Thoracic aorta (tissue), 2 donors: Measurements from ENCODE around the gene STAT5B. TPM values are rescaled to one million over a fixed set of nuclear protein-coding genes. Genes with fewer than 3 reads are reported as not detected.

Experiments
- ATAC-seq: fragments of 150-250 bp; one replicate; pipeline ENCODE4 v1.8.0; 2017; ENCODE audit warnings: low read depth; ENCODE audit not compliant: insufficient number of reproducible peaks, low FRiP score
- DNase-seq: peaks from one replicate; pipeline ENCODE4 v3.0.0-alpha.2; 2020; ENCODE audit warnings: low spot score
- H3K27ac ChIP-seq, 2 donors: fragments of 200-600 bp; sonication (generic); 1 replicate in 1 of 2; 2 replicates in 1 of 2; pipeline ENCODE4 v1.5.1; 2016; ENCODE audit warnings: mild to moderate bottlenecking in 2 of 2, moderate library complexity in 2 of 2
- H3K27me3 ChIP-seq: fragments of 200-600 bp; sonication (generic); replicated peaks from 2 replicates; pipeline ENCODE4 v1.6.0; 2016; ENCODE audit warnings: mild to moderate bottlenecking; ENCODE audit not compliant: insufficient read depth
- H3K36me3 ChIP-seq: fragments of 200-600 bp; sonication (generic); one replicate; pipeline ENCODE4 v1.5.1; 2016
- H3K4me1 ChIP-seq, 2 donors: fragments of 200-600 bp; sonication (generic); 1 replicate in 1 of 2; 2 replicates in 1 of 2; pipeline versions ENCODE4 v1.5.1 to v1.6.0; 2016; ENCODE audit warnings: low read depth in 2 of 2, mild to moderate bottlenecking in 1 of 2; ENCODE audit not compliant: control insufficient read depth in 1 of 2
- H3K4me3 ChIP-seq: fragments of 200-600 bp; sonication (generic); 2 replicates; pipeline ENCODE4 v1.5.1; 2016; ENCODE audit warnings: mild to moderate bottlenecking
- H3K9me3 ChIP-seq: fragments of 200-600 bp; sonication (generic); 2 replicates; pipeline ENCODE4 v1.5.1; 2016
- total RNA-seq, 2 donors: library from RNA; depleted of rRNA; stranded (reverse); fragments of >200 nt; gene quantifications; one replicate each; pipeline versions ENCODE4 v1.1.0 to v1.2.3, GENCODE V29; 2016
- TF ChIP-seq, protein P1 (sequence below): fragments of 200-600 bp; sonication (generic); IDR thresholded peaks from one replicate; pipeline ENCODE4 v1.5.1; 2019; ENCODE audit warnings: antibody characterized with exemption

Gene STAT5B
- total RNA-seq, 2 donors from 2014 or later: 95.2 to 117 TPM

DNA sequence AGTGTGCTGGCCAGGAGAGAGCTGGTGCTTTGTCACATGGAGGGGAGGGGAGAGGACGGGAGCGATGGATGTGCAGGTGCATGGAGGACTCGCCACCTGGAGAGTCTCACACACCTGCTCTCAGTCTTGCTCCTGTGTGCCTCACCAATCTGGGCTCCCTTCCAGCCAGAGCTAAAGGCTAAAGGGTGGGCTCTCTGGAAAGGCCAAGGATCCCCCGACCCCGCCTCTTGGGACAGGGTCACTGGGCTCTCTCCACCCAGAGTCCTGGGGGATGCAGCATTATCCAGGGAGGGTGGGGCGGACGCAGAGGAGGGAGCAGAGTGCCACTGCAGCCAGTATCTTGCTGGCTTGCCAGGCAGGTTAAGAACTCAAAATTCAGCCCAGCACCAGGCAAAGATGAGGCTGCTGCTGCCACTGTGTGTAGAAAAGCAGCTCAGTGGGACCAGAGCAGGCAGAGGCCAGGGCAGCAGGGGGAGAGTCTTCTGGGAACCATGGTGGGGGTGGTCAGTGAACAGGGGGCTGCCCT lies 5.4 kb upstream of the STAT5B start:
- TF ChIP-seq, protein P1, sequence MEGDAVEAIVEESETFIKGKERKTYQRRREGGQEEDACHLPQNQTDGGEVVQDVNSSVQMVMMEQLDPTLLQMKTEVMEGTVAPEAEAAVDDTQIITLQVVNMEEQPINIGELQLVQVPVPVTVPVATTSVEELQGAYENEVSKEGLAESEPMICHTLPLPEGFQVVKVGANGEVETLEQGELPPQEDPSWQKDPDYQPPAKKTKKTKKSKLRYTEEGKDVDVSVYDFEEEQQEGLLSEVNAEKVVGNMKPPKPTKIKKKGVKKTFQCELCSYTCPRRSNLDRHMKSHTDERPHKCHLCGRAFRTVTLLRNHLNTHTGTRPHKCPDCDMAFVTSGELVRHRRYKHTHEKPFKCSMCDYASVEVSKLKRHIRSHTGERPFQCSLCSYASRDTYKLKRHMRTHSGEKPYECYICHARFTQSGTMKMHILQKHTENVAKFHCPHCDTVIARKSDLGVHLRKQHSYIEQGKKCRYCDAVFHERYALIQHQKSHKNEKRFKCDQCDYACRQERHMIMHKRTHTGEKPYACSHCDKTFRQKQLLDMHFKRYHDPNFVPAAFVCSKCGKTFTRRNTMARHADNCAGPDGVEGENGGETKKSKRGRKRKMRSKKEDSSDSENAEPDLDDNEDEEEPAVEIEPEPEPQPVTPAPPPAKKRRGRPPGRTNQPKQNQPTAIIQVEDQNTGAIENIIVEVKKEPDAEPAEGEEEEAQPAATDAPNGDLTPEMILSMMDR: no peak
- DNase-seq (no peak), ATAC-seq (no peak)
- H3K27ac ChIP-seq: no peak overlapping the region
- no peaks in the 10 kb centered on the region for H3K36me3 ChIP-seq
- H3K4me3 ChIP-seq: no peak overlapping the region
- no peaks in the 10 kb centered on the region for H3K9me3 ChIP-seq
- H3K27me3 ChIP-seq: no peaks in the 10 kb centered on the region
- H3K4me1 ChIP-seq: peaks cover 9 to 22% of the 10 kb centered on the region in 2 donors

DNA sequence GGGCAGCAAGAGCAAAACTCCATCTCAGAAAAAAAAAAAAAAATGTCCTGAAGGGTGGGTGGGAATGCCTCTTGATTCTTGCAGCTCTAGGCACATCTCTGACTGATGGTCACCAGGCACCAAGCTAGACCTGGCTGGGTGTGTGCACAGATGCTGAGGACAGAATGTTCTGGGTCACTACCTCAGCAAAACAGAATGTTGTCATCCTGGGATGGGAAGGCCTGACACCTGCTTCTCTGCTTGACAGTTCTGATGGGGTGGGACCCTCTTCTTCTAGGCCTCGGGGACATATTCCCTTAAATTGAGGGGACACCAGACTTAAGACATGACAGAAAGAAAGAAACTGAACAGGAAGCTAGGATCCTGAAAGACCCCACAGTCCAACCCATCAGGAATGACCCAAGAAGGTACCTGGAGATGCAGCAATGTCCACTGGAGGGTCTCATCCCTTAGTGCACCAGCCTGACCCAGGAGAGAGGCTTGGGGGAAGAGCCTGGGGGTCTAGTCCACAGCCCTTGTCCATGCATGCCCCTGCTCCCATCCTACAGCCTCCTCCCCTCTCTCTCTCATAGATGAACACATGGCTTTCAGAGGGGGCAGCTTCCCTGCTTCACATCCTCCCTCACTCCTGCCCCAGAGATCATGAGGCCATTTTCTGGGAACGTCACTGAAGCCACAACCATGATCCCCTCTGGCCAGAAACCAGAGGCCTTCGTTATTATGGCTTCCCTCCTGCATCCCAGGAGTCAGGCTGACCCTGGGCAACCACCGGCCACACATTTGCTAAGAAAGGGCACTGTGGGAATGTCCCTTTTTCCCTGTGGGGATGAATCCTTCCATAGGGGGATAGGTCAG lies 3.8 kb upstream of the STAT5B start:
- Histone ChIP-seq H3K9me3 (no peaks in the 10 kb centered on the region), H3K4me1 (peaks cover 5 to 13% of the 10 kb centered on the region in 2 donors), H3K4me3 (no peak overlapping the region), H3K27ac (no peak overlapping the region), H3K36me3 (no peaks in the 10 kb centered on the region), H3K27me3 (no peaks in the 10 kb centered on the region)
- TF ChIP-seq, protein P1: no peak
- DNase-seq: no peak
- no peak for ATAC-seq

DNA sequence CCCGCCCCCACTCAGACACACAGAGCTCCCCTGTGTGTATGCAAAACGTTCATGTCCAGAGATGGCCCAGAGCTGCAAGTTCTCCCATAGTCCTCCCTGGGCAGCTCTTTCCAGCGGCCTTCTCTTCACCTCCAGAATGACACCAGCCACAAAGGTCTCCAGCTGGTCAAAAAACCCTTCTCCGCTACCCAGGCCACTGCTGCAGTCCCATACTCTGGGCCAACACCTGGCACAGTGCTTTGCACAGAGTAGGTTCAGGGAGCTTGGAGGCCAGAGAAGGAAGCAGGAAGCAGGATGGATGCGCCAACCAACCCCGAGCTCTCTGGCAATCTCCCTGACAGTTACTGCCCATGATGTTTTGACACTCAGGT lies 1.1 kb upstream of the STAT5B start:
- no peak for DNase-seq
- Histone ChIP-seq H3K9me3 (no peaks in the 10 kb centered on the region), H3K4me3 (peak overlapping the region; percentile 88), H3K27ac (peak overlapping the region; percentile 83 to 88), H3K27me3 (no peaks in the 10 kb centered on the region), H3K4me1 (peaks cover 17 to 39% of the 10 kb centered on the region in 2 donors), H3K36me3 (no peaks in the 10 kb centered on the region)
- no peak for ATAC-seq
- TF ChIP-seq, protein P1: no peak

DNA sequence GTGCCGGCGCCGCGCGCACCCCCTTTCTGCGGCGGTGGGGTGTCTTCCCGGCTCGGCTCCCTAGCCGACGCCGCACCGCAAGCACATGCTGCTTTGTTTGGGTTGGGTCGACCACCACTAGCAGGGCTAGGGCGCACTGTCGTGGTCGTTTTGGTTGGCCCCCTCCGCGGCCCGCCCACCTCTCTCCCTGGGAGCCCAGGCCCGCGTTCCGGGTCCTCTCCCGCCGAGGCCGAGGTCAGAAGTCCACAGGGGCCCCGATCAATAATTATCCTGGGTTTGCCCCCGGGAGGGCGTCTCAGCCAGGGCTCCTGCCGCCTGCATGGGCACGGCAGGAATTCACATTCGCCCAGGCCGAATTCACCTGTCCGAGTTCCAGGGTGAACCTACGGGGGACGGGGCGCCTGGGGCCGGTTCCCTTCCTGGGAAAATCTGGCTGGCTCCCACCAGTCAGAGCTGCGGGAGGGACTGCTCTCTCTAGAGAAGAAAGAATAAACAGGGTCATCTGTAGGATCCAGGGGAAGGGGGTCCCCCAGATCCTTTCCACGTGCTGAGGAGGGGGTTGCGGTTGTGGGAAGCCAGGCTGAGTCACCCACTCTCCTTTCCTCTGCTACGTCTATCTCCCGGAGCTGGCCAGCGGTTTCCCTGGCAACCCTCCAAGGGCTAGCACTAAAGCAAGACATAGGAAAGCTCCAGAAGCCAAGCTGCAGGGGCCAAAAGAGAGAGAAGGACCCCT lies 584 bp upstream of the STAT5B start:
- Histone ChIP-seq H3K4me3 (peak overlapping the region; percentile 88), H3K27me3 (no peaks in the 10 kb centered on the region), H3K9me3 (no peaks in the 10 kb centered on the region), H3K27ac (peak overlapping the region; percentile 83 to 88), H3K4me1 (peaks cover 17 to 41% of the 10 kb centered on the region in 2 donors), H3K36me3 (no peaks in the 10 kb centered on the region)
- ATAC-seq (no peak), DNase-seq (peak; percentile 64)
- TF ChIP-seq, protein P1: no peak
